Bronchial epithelial cell (primary cell): ENCODE measurements around the gene NEURL4. TPM values are rescaled to one million over a fixed set of nuclear protein-coding genes. Genes with fewer than 3 reads are reported as not detected.

Source experiments
- DNase-seq: peaks from one replicate; pipeline ENCODE4 v3.0.0-alpha.2; 2010; ENCODE audit warnings: low read depth
- FAIRE-seq: peaks from 2 replicates; lab custom pipeline; 2011; peaks lifted over from hg19 to GRCh38; lab: Jason Lieb, UNC
- H3K27me3 ChIP-seq: 2 replicates; pipeline ENCODE4 v1.5.1; 2011; ENCODE audit warnings: low read length; ENCODE audit not compliant: control insufficient read depth, insufficient read depth
- H3K36me3 ChIP-seq: 2 replicates; pipeline ENCODE4 v1.5.1; 2011; ENCODE audit warnings: low read length; ENCODE audit not compliant: control insufficient read depth, insufficient read depth
- H3K4me3 ChIP-seq: 2 replicates; pipeline ENCODE4 v1.5.1; 2011; ENCODE audit warnings: mild to moderate bottlenecking, low read depth, low read length, control low read depth
- CTCF ChIP-seq: IDR thresholded peaks from 2 replicates; pipeline ENCODE4 v1.5.1; 2011; ENCODE audit warnings: mild to moderate bottlenecking, moderate library complexity, low read length, control low read depth, inconsistent platforms; ENCODE audit not compliant: insufficient read depth, severe bottlenecking
- total RNA-seq: library from RNA; depleted of rRNA; stranded (reverse); fragments of >200 nt; gene quantifications from 2 replicates; pipeline ENCODE4 v1.2.1, GENCODE V29; 2014

The NEURL4 gene
- total RNA-seq, 1 donor from 2014 or later: 14.7 TPM

GRCh38 chr17:7328009-7328408 is 1.1 kb downstream of the NEURL4 start:
- no peaks in the 10 kb centered on the region for H3K27me3 ChIP-seq
- DNase-seq (no peak), FAIRE-seq (no peak)
- peaks cover 24% of the 10 kb centered on the region for H3K36me3 ChIP-seq
- no peak overlapping the region for H3K4me3 ChIP-seq
- TF ChIP-seq CTCF: no peak

- H3K4me3 ChIP-seq: no peak overlapping the region
- no peak for TF ChIP-seq CTCF
- no peak for FAIRE-seq
Measured at GRCh38 chr17:7327501-7327900, 1.6 kb downstream of the NEURL4 start.

GRCh38 chr17:7327056-7327455 is 2.1 kb downstream of the NEURL4 start:
- DNase-seq (no peak), FAIRE-seq (no peak)
- Histone ChIP-seq H3K4me3 (no peak overlapping the region), H3K27me3 (no peaks in the 10 kb centered on the region), H3K36me3 (peaks cover 32% of the 10 kb centered on the region)
- TF ChIP-seq CTCF: no peak

More at GRCh38 chr17:7327501-7327900, 1.6 kb downstream of the NEURL4 start:
- Histone ChIP-seq H3K36me3 (peaks cover 29% of the 10 kb centered on the region), H3K27me3 (no peaks in the 10 kb centered on the region)
- DNase-seq: no peak

GRCh38 chr17:7326186-7326585 is 2.9 kb downstream of the NEURL4 start:
- no peak for TF ChIP-seq CTCF
- FAIRE-seq (no peak), DNase-seq (no peak)
- Histone ChIP-seq H3K27me3 (no peaks in the 10 kb centered on the region), H3K4me3 (no peak overlapping the region), H3K36me3 (peaks cover 39% of the 10 kb centered on the region)

GRCh38 chr17:7325031-7325528 is 4.1 kb downstream of the NEURL4 start:
- FAIRE-seq (no peak), DNase-seq (no peak)
- peaks cover 44% of the 10 kb centered on the region for H3K36me3 ChIP-seq

More at GRCh38 chr17:7325031-7325528, 4.1 kb downstream of the NEURL4 start:
- no peak for TF ChIP-seq CTCF
- H3K4me3 ChIP-seq: no peak overlapping the region
- H3K27me3 ChIP-seq: no peaks in the 10 kb centered on the region
